Effector memory CD8-positive, alpha-beta T cell (primary cell): ENCODE measurements around the gene CFL1.
A peak's percentile ranks its signal among the peaks of the same experiment; 100 is the strongest.

Source experiments
- ATAC-seq: fragments of 150-1000 bp; cut with Tn5 transposase; replicated peaks from 2 replicates; pipeline ENCODE4 v1.10.0; 2021; ENCODE audit warnings: mild to moderate bottlenecking, moderate library complexity
- DNase-seq, 3 experiments: peaks; one replicate each; pipeline ENCODE4 v3.0.0; 2021
- H3K27ac Mint-ChIP-seq, 2 donors: one replicate each; pipeline ENCODE4 v1.8.0; 2022; ENCODE audit warnings: mild to moderate bottlenecking in 2 of 2, mixed read lengths in 2 of 2, moderate library complexity in 2 of 2
- H3K27me3 Mint-ChIP-seq, 2 donors: one replicate each; pipeline ENCODE4 v1.8.0; 2022; ENCODE audit warnings: mixed read lengths in 2 of 2
- H3K36me3 Mint-ChIP-seq: one replicate; pipeline ENCODE4 v1.8.0; 2022; ENCODE audit warnings: mild to moderate bottlenecking, moderate library complexity, mixed read lengths; ENCODE audit not compliant: insufficient read depth
- H3K4me1 Mint-ChIP-seq, 2 donors: one replicate each; pipeline ENCODE4 v1.8.0; 2022; ENCODE audit warnings: low read depth in 2 of 2, mixed read lengths in 2 of 2
- H3K4me3 Mint-ChIP-seq, 2 donors: one replicate each; pipeline ENCODE4 v1.8.0; 2022; ENCODE audit warnings: mild to moderate bottlenecking in 2 of 2, mixed read lengths in 2 of 2, moderate library complexity in 2 of 2
- H3K9me3 Mint-ChIP-seq, 2 donors: one replicate each; pipeline ENCODE4 v1.8.0; 2022; ENCODE audit warnings: mixed read lengths in 2 of 2

CFL1 gene

GRCh38 chr11:65861533-65862183, 3.7 kb upstream of the CFL1 start:
- H3K27ac Mint-ChIP-seq, result peak overlapping the region in 1 of 2 donors; percentile 92
- peak overlapping the region; percentile 88 to 94 for H3K4me3 Mint-ChIP-seq
- ATAC-seq, result no peak
- no peaks in the 10 kb centered on the region for H3K27me3 Mint-ChIP-seq
- H3K9me3 Mint-ChIP-seq, result no peaks in the 10 kb centered on the region
- peaks cover 76% of the 10 kb centered on the region for H3K36me3 Mint-ChIP-seq
- DNase-seq, result no peak
- peaks cover 40 to 43% of the 10 kb centered on the region in 2 donors for H3K4me1 Mint-ChIP-seq

GRCh38 chr11:65861165-65861505, 3.2 kb upstream of the CFL1 start:
- no peak for DNase-seq
- ATAC-seq, result no peak
- no peaks in the 10 kb centered on the region for H3K27me3 Mint-ChIP-seq
- H3K36me3 Mint-ChIP-seq, result peaks cover 77% of the 10 kb centered on the region
- H3K27ac Mint-ChIP-seq, result peak overlapping the region; percentile 79 to 92
- H3K4me1 Mint-ChIP-seq, result peaks cover 45 to 49% of the 10 kb centered on the region in 2 donors
- no peaks in the 10 kb centered on the region for H3K9me3 Mint-ChIP-seq
- H3K4me3 Mint-ChIP-seq, result peak overlapping the region; percentile 88 to 94

GRCh38 chr11:65860278-65861164, 2.5 kb upstream of the CFL1 start, which contains the start of gene MUS81:
MUS81 (plus strand) TSS chr11:65860433; CDS start chr11:65860754, 321 bp downstream.
- peak within 1 kb of the TSS; percentile 79 to 92 for H3K27ac Mint-ChIP-seq
- peaks cover 49 to 55% of the 10 kb centered on the region in 2 donors for H3K4me1 Mint-ChIP-seq
- H3K27me3 Mint-ChIP-seq, result no peaks in the 10 kb centered on the region
- DNase-seq (peak; percentile 95 to 98 (median 96)), ATAC-seq (peak; percentile 46)
- no peaks in the 10 kb centered on the region for H3K9me3 Mint-ChIP-seq
- peak within 1 kb of the TSS; percentile 88 to 94 for H3K4me3 Mint-ChIP-seq
- H3K36me3 Mint-ChIP-seq, result peaks cover 78% of the 10 kb centered on the region

GRCh38 chr11:65859812-65860277, 1.9 kb upstream of the CFL1 start:
- Mint-ChIP-seq H3K9me3 (no peaks in the 10 kb centered on the region), H3K27me3 (no peaks in the 10 kb centered on the region), H3K4me3 (peak overlapping the region; percentile 88 to 94), H3K36me3 (peaks cover 78% of the 10 kb centered on the region), H3K27ac (peak overlapping the region; percentile 79 to 92), H3K4me1 (peaks cover 47 to 59% of the 10 kb centered on the region in 2 donors)
- peak in 1 of 3 experiments; percentile 38 for DNase-seq
- ATAC-seq, result no peak

- Mint-ChIP-seq H3K36me3 (peaks cover 78% of the 10 kb centered on the region), H3K27ac (peak overlapping the region; percentile 79 to 92), H3K4me3 (peak overlapping the region; percentile 88 to 94), H3K4me1 (peaks cover 52 to 65% of the 10 kb centered on the region in 2 donors), H3K9me3 (no peaks in the 10 kb centered on the region), H3K27me3 (no peaks in the 10 kb centered on the region)
- peak; percentile 64 for ATAC-seq
- peak; percentile 91 to 97 (median 95) for DNase-seq
Measured at GRCh38 chr11:65859095-65859811, 1.3 kb upstream of the CFL1 start.

GRCh38 chr11:65858681-65859087, 704 bp upstream of the CFL1 start:
- Mint-ChIP-seq H3K4me3 (peak overlapping the region; percentile 88 to 94), H3K27me3 (no peaks in the 10 kb centered on the region), H3K4me1 (peaks cover 57 to 69% of the 10 kb centered on the region in 2 donors), H3K9me3 (no peaks in the 10 kb centered on the region), H3K36me3 (peaks cover 80% of the 10 kb centered on the region), H3K27ac (peak overlapping the region; percentile 79 to 92)
- DNase-seq, result no peak
- ATAC-seq, result no peak

- ATAC-seq (no peak), DNase-seq (peak; percentile 65 to 74 (median 66))
- H3K4me1 Mint-ChIP-seq, result peaks cover 54 to 63% of the 10 kb centered on the region in 2 donors
- peaks cover 77% of the 10 kb centered on the region for H3K36me3 Mint-ChIP-seq
- peak overlapping the region in 1 of 2 donors; percentile 92 for H3K27ac Mint-ChIP-seq
- H3K27me3 Mint-ChIP-seq, result no peaks in the 10 kb centered on the region
- no peaks in the 10 kb centered on the region for H3K9me3 Mint-ChIP-seq
- H3K4me3 Mint-ChIP-seq, result peak overlapping the region; percentile 88 to 94
Measured at GRCh38 chr11:65857500-65857852, 504 bp downstream of the CFL1 start.

GRCh38 chr11:65856689-65857499, 1.1 kb downstream of the CFL1 start:
- peak overlapping the region; percentile 89 to 92 for H3K27ac Mint-ChIP-seq
- no peaks in the 10 kb centered on the region for H3K9me3 Mint-ChIP-seq
- H3K36me3 Mint-ChIP-seq, result peaks cover 80% of the 10 kb centered on the region
- peak; percentile 9 for ATAC-seq
- peak overlapping the region; percentile 88 to 94 for H3K4me3 Mint-ChIP-seq
- H3K27me3 Mint-ChIP-seq, result no peaks in the 10 kb centered on the region
- DNase-seq, result peak; percentile 79 to 81 (median 79)
- H3K4me1 Mint-ChIP-seq, result peaks cover 56 to 62% of the 10 kb centered on the region in 2 donors

- peak overlapping the region; percentile 88 to 94 for H3K4me3 Mint-ChIP-seq
- peaks cover 52 to 55% of the 10 kb centered on the region in 2 donors for H3K4me1 Mint-ChIP-seq
- no peaks in the 10 kb centered on the region for H3K27me3 Mint-ChIP-seq
- no peaks in the 10 kb centered on the region for H3K9me3 Mint-ChIP-seq
- ATAC-seq, result no peak
- DNase-seq, result no peak
- H3K36me3 Mint-ChIP-seq, result peaks cover 88% of the 10 kb centered on the region
- H3K27ac Mint-ChIP-seq, result peak overlapping the region in 1 of 2 donors; percentile 92
Measured at GRCh38 chr11:65855927-65856363, 2.0 kb downstream of the CFL1 start.

- no peak for DNase-seq
- no peak overlapping the region for H3K27ac Mint-ChIP-seq
- peak overlapping the region; percentile 50 to 88 for H3K4me3 Mint-ChIP-seq
- H3K4me1 Mint-ChIP-seq, result peaks cover 47 to 49% of the 10 kb centered on the region in 2 donors
- H3K9me3 Mint-ChIP-seq, result no peaks in the 10 kb centered on the region
- no peak for ATAC-seq
- H3K36me3 Mint-ChIP-seq, result peaks cover 93% of the 10 kb centered on the region
- no peaks in the 10 kb centered on the region for H3K27me3 Mint-ChIP-seq
Measured at GRCh38 chr11:65854852-65855837, 2.8 kb downstream of the CFL1 start.

- DNase-seq, result no peak
- Mint-ChIP-seq H3K36me3 (peaks cover 88% of the 10 kb centered on the region), H3K27me3 (no peaks in the 10 kb centered on the region), H3K4me3 (peak overlapping the region; percentile 50 to 62), H3K27ac (peak overlapping the region in 1 of 2 donors; percentile 83), H3K4me1 (peaks cover 40 to 43% of the 10 kb centered on the region in 2 donors), H3K9me3 (no peaks in the 10 kb centered on the region)
- ATAC-seq, result no peak
Measured at GRCh38 chr11:65854161-65854592, 3.8 kb downstream of the CFL1 start.
